ENCODE measurements around the gene CDK5RAP1. TPM values are rescaled to one million over a fixed set of nuclear protein-coding genes. Genes with fewer than 3 reads are reported as not detected.

The CDK5RAP1 gene
- polyA plus RNA-seq, 4 donors: 26.3 to 47.2 (median 34.2) TPM

GRCh38 chr20:33309631-33310030 is 91.7 kb downstream of the CDK5RAP1 start:
- DNase-seq (ENCODE audit: low read depth in 4 of 4, low spot score in 3 of 4): no peak

Other genes with a start within 250 kb of the CDK5RAP1 start
- gene BPIFA2, start 233.4 kb downstream of the CDK5RAP1 start, polyA plus RNA-seq (ENCODE audit: insufficient read length in 4 of 4): not detected
- not detected for gene BPIFA3, start 184.2 kb downstream of the CDK5RAP1 start, polyA plus RNA-seq (ENCODE audit: insufficient read length in 4 of 4)
- gene BPIFA1, start 165.5 kb downstream of the CDK5RAP1 start, polyA plus RNA-seq (ENCODE audit: insufficient read length in 4 of 4): not detected
- gene BPIFB1, start 118.3 kb downstream of the CDK5RAP1 start, polyA plus RNA-seq (ENCODE audit: insufficient read length in 4 of 4): 1 to 10 TPM in 1 of 4 donors, not detected in 3; 2.6 TPM
- 10 to 100 TPM in 2 of 4 donors, 1 to 10 TPM in 2; 9.2 to 11.4 (median 10.2) TPM for gene SNTA1, start 42.2 kb upstream of the CDK5RAP1 start, polyA plus RNA-seq (ENCODE audit: insufficient read length in 4 of 4)
- gene CBFA2T2, start 88.6 kb upstream of the CDK5RAP1 start, polyA plus RNA-seq (ENCODE audit: insufficient read length in 4 of 4): 10 to 100 TPM; 21.5 to 31.5 (median 26.1) TPM